Measurements from ENCODE around the gene CNOT6L. TPM values are rescaled to one million over a fixed set of nuclear protein-coding genes. Genes with fewer than 3 reads are reported as not detected.

CNOT6L gene
- polyA plus RNA-seq, 1 donor from 2014 or later: 14.4 TPM

DNA sequence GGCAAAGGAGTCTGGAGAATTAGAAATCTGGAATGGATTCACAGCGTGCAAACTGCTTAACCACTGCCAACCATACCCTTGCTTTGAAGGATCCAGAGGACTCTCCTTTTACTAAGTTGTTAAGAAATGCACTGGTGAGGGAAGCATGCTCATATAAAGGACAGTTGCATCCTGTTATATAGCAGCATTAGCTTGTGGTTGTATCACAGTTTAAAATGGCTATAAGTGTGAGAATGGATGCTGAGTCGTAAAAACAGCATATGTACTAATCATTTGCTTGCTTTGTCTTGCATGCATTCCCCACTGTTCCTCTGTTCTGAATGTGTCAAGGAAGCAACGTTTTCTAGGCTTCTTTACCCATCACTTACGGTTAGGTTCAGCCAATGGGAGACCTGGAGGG lies 112.5 kb downstream of the CNOT6L start:
- Histone ChIP-seq H3K4me2 (ENCODE audit: low read length) (no peak overlapping the region), H3K9ac (ENCODE audit: low read length) (no peak overlapping the region), H3K4me3 (ENCODE audit: low read length) (no peak overlapping the region), H3K9me2 (ENCODE audit: insufficient read depth, low read length) (no peaks in the 10 kb centered on the region), H3K36me3 (ENCODE audit: insufficient read depth, low read length) (no peaks in the 10 kb centered on the region), H3K9me3 (ENCODE audit: low read length) (no peaks in the 10 kb centered on the region), H4K20me1 (ENCODE audit: insufficient read depth) (no peaks in the 10 kb centered on the region), H3K27me3 (ENCODE audit: insufficient read depth, low read depth, low read length) (no peaks in the 10 kb centered on the region), H2AFZ (ENCODE audit: low read depth, low read length) (no peak overlapping the region), H3F3A (ENCODE audit: insufficient read depth, low read length, poor library complexity, severe bottlenecking) (no peaks in the 10 kb centered on the region), H3K27ac (ENCODE audit: low read length) (no peak overlapping the region), H3K79me2 (replicated peaks; ENCODE audit: insufficient read depth, low read length) (no peaks in the 10 kb centered on the region)
- no peak for TF ChIP-seq MXI1 (conservative IDR thresholded peaks at IDR 0.05; ENCODE audit: poor library complexity, severe bottlenecking)
- TF ChIP-seq RAD21 (conservative IDR thresholded peaks at IDR 0.05): no peak
- TF ChIP-seq EZH2 (IDR thresholded peaks at IDR 0.05; ENCODE audit: borderline replicate concordance, insufficient read depth, low read length, poor library complexity, severe bottlenecking): no peak
- TF ChIP-seq SMC3 (conservative IDR thresholded peaks at IDR 0.05; ENCODE audit: poor library complexity): no peak
- TF ChIP-seq, protein P1, sequence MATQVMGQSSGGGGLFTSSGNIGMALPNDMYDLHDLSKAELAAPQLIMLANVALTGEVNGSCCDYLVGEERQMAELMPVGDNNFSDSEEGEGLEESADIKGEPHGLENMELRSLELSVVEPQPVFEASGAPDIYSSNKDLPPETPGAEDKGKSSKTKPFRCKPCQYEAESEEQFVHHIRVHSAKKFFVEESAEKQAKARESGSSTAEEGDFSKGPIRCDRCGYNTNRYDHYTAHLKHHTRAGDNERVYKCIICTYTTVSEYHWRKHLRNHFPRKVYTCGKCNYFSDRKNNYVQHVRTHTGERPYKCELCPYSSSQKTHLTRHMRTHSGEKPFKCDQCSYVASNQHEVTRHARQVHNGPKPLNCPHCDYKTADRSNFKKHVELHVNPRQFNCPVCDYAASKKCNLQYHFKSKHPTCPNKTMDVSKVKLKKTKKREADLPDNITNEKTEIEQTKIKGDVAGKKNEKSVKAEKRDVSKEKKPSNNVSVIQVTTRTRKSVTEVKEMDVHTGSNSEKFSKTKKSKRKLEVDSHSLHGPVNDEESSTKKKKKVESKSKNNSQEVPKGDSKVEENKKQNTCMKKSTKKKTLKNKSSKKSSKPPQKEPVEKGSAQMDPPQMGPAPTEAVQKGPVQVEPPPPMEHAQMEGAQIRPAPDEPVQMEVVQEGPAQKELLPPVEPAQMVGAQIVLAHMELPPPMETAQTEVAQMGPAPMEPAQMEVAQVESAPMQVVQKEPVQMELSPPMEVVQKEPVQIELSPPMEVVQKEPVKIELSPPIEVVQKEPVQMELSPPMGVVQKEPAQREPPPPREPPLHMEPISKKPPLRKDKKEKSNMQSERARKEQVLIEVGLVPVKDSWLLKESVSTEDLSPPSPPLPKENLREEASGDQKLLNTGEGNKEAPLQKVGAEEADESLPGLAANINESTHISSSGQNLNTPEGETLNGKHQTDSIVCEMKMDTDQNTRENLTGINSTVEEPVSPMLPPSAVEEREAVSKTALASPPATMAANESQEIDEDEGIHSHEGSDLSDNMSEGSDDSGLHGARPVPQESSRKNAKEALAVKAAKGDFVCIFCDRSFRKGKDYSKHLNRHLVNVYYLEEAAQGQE (IDR thresholded peaks at IDR 0.05; ENCODE audit: borderline replicate concordance): no peak
- no peak for TF ChIP-seq EP300 (conservative IDR thresholded peaks at IDR 0.05; ENCODE audit: poor library complexity, severe bottlenecking)
- TF ChIP-seq, protein P2, sequence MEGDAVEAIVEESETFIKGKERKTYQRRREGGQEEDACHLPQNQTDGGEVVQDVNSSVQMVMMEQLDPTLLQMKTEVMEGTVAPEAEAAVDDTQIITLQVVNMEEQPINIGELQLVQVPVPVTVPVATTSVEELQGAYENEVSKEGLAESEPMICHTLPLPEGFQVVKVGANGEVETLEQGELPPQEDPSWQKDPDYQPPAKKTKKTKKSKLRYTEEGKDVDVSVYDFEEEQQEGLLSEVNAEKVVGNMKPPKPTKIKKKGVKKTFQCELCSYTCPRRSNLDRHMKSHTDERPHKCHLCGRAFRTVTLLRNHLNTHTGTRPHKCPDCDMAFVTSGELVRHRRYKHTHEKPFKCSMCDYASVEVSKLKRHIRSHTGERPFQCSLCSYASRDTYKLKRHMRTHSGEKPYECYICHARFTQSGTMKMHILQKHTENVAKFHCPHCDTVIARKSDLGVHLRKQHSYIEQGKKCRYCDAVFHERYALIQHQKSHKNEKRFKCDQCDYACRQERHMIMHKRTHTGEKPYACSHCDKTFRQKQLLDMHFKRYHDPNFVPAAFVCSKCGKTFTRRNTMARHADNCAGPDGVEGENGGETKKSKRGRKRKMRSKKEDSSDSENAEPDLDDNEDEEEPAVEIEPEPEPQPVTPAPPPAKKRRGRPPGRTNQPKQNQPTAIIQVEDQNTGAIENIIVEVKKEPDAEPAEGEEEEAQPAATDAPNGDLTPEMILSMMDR (IDR thresholded peaks at IDR 0.05; ENCODE audit: poor library complexity, severe bottlenecking): no peak
- no peak for TF ChIP-seq POLR2AphosphoS5 (IDR thresholded peaks at IDR 0.05)
- no peak for TF ChIP-seq TAF1 (IDR thresholded peaks at IDR 0.05; ENCODE audit: low read depth)

DNA sequence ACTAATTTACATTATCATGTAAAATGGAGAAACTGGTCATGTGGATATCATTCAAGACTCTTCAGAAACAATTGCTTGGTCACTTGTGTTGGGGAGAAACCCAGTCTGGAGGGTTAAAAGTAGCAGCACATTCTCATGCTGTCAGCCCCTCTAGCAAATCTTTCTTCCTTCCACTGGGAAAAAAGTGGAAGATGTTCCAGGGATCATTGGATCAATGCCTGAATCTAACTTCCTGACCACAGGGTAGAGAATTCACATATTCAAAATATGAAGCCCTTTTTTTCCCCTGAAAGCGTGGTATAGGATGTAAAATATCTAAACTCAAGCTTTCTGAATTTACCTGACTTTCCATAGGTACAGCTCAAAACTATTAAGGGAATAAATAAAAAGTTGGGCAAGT lies 115.5 kb downstream of the CNOT6L start:
- H3K9me2 ChIP-seq (ENCODE audit: insufficient read depth, low read length): no peaks in the 10 kb centered on the region
- no peak overlapping the region for H2AFZ ChIP-seq (ENCODE audit: low read depth, low read length)
- H3K4me3 ChIP-seq (ENCODE audit: low read length): no peak overlapping the region
- H3K9ac ChIP-seq (ENCODE audit: low read length): no peak overlapping the region
- H3K4me2 ChIP-seq (ENCODE audit: low read length): no peak overlapping the region
- no peaks in the 10 kb centered on the region for H3K9me3 ChIP-seq (ENCODE audit: low read length)
- H3K36me3 ChIP-seq (ENCODE audit: insufficient read depth, low read length): no peaks in the 10 kb centered on the region
- H3K79me2 ChIP-seq (replicated peaks; ENCODE audit: insufficient read depth, low read length): no peaks in the 10 kb centered on the region
- no peaks in the 10 kb centered on the region for H4K20me1 ChIP-seq (ENCODE audit: insufficient read depth)
- no peaks in the 10 kb centered on the region for H3F3A ChIP-seq (ENCODE audit: insufficient read depth, low read length, poor library complexity, severe bottlenecking)
- H3K27ac ChIP-seq (ENCODE audit: low read length): no peak overlapping the region
- no peaks in the 10 kb centered on the region for H3K27me3 ChIP-seq (ENCODE audit: insufficient read depth, low read depth, low read length)
- TF ChIP-seq RAD21 (conservative IDR thresholded peaks at IDR 0.05) (no peak), SMC3 (conservative IDR thresholded peaks at IDR 0.05; ENCODE audit: poor library complexity) (no peak), EP300 (conservative IDR thresholded peaks at IDR 0.05; ENCODE audit: poor library complexity, severe bottlenecking) (no peak), POLR2AphosphoS5 (IDR thresholded peaks at IDR 0.05) (no peak), EZH2 (IDR thresholded peaks at IDR 0.05; ENCODE audit: borderline replicate concordance, insufficient read depth, low read length, poor library complexity, severe bottlenecking) (no peak), TAF1 (IDR thresholded peaks at IDR 0.05; ENCODE audit: low read depth) (no peak), MXI1 (conservative IDR thresholded peaks at IDR 0.05; ENCODE audit: poor library complexity, severe bottlenecking) (no peak)
- TF ChIP-seq, protein P1 (IDR thresholded peaks at IDR 0.05; ENCODE audit: borderline replicate concordance): no peak
- TF ChIP-seq, protein P2 (IDR thresholded peaks at IDR 0.05; ENCODE audit: poor library complexity, severe bottlenecking): no peak

Data from neural cell (in vitro differentiated cells).